Measurements from ENCODE around the gene AACS. TPM values are rescaled to one million over a fixed set of nuclear protein-coding genes. Genes with fewer than 3 reads are reported as not detected.
A peak's percentile ranks its signal among the peaks of the same experiment; 100 is the strongest.

AACS gene
- total RNA-seq, 4 donors from 2014 or later = 29.4 to 46.6 (median 37.1) TPM

DNA sequence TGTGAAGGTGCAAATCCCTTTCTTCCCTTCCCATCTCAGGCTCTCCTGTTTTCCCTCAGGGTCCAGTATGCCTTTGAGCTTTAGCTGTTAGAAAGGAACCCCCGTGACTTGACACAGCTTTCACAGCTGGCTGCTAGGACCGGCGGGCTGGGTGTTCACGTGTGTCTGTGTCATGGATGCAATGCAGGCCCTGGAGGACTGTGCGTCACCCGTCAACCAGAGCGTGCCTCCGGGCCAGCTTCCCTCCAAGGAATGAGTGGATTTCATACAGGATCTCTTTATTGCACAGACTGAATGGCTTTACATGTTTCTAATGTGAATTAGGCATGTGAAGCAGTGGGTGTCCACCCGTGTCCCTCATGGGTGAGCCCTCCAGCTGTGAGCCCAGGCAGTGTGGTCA is 77.4 kb downstream of the AACS start:
- no peak overlapping the region for H3K4me3 ChIP-seq
- H3K27ac ChIP-seq = no peak overlapping the region
- TF ChIP-seq, protein P1, sequence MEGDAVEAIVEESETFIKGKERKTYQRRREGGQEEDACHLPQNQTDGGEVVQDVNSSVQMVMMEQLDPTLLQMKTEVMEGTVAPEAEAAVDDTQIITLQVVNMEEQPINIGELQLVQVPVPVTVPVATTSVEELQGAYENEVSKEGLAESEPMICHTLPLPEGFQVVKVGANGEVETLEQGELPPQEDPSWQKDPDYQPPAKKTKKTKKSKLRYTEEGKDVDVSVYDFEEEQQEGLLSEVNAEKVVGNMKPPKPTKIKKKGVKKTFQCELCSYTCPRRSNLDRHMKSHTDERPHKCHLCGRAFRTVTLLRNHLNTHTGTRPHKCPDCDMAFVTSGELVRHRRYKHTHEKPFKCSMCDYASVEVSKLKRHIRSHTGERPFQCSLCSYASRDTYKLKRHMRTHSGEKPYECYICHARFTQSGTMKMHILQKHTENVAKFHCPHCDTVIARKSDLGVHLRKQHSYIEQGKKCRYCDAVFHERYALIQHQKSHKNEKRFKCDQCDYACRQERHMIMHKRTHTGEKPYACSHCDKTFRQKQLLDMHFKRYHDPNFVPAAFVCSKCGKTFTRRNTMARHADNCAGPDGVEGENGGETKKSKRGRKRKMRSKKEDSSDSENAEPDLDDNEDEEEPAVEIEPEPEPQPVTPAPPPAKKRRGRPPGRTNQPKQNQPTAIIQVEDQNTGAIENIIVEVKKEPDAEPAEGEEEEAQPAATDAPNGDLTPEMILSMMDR (IDR thresholded peaks at IDR 0.05) = no peak
- no peak for TF ChIP-seq POLR2A (IDR thresholded peaks at IDR 0.05)

DNA sequence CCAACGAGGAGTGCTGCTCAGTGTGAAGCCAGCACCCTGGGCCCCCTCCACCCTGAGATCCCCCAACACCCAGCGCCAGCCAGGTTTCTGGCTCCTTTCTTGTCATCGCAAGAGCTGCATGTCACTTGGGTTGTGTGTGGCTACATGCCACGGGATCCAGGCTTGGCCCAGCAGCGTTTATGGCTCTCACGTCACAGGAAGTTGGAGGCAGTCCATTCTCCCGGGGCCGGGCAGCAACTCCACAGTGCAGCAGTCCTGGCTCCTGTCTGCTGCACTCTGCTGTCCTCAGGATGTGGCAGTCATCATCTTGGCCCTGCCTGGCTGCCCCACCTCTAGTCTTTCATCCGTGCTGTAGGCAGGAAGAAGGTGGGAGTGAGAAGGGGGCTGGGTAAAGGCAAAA is 78.3 kb downstream of the AACS start:
- no peaks in the 10 kb centered on the region for H3K36me3 ChIP-seq
- H3K27ac ChIP-seq = no peak overlapping the region
- H3K27me3 ChIP-seq = no peaks in the 10 kb centered on the region
- no peak overlapping the region for H3K4me3 ChIP-seq
- TF ChIP-seq, protein P1 (IDR thresholded peaks at IDR 0.05) = no peak
- TF ChIP-seq POLR2A (IDR thresholded peaks at IDR 0.05) = no peak
- DNase-seq = no peak
- H3K4me1 ChIP-seq = no peaks in the 10 kb centered on the region
- no peaks in the 10 kb centered on the region for H3K9me3 ChIP-seq

More for the DNA sequence above, 77.4 kb downstream of the AACS start:
- Histone ChIP-seq H3K9me3 (no peaks in the 10 kb centered on the region), H3K36me3 (no peaks in the 10 kb centered on the region), H3K4me1 (no peaks in the 10 kb centered on the region), H3K27me3 (no peaks in the 10 kb centered on the region)
- DNase-seq = no peak

DNA sequence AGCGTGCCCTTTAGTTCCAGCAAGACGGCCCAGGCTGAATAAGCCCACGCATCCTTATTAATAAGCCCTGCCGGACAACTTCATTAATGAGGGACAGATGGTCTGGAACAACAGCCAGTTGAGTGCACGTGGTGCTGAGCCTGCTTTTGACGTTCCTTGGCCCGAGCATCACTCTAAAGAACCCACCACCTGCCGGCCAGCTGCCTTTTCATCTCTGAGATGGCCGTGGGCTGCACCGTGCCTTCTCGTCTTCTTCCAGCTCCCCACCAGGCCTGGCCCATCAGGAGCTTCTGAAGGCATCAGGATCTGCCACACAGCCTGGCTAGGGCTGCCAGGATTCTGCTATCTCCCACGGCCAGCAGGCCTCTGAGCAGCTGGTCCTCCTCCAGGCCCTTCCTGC is 80.0 kb downstream of the AACS start:
- Histone ChIP-seq H3K27ac (no peak overlapping the region), H3K4me3 (no peak overlapping the region), H3K27me3 (no peaks in the 10 kb centered on the region), H3K4me1 (no peaks in the 10 kb centered on the region), H3K36me3 (no peaks in the 10 kb centered on the region), H3K9me3 (no peaks in the 10 kb centered on the region)
- no peak for DNase-seq
- TF ChIP-seq, protein P1 (IDR thresholded peaks at IDR 0.05) = no peak
- no peak for TF ChIP-seq POLR2A (IDR thresholded peaks at IDR 0.05)

GRCh38 chr12:125148316-125148715 is 83.1 kb downstream of the AACS start:
- no peaks in the 10 kb centered on the region for H3K36me3 ChIP-seq
- no peak for DNase-seq
- TF ChIP-seq POLR2A (IDR thresholded peaks at IDR 0.05) = no peak
- TF ChIP-seq, protein P1 (IDR thresholded peaks at IDR 0.05) = no peak
- H3K27ac ChIP-seq = no peak overlapping the region
- no peaks in the 10 kb centered on the region for H3K27me3 ChIP-seq
- H3K4me3 ChIP-seq = no peak overlapping the region
- H3K9me3 ChIP-seq = no peaks in the 10 kb centered on the region
- no peaks in the 10 kb centered on the region for H3K4me1 ChIP-seq

- Histone ChIP-seq H3K27ac (no peak overlapping the region), H3K9me3 (no peaks in the 10 kb centered on the region), H3K4me1 (no peaks in the 10 kb centered on the region), H3K4me3 (no peak overlapping the region), H3K36me3 (no peaks in the 10 kb centered on the region), H3K27me3 (no peaks in the 10 kb centered on the region)
- TF ChIP-seq, protein P1 (IDR thresholded peaks at IDR 0.05) = no peak
- TF ChIP-seq POLR2A (IDR thresholded peaks at IDR 0.05) = no peak
- DNase-seq = peak in 2 of 3 donors; percentile 37 to 56
Observed at GRCh38 chr12:125149160-125150108, 84.2 kb downstream of the AACS start.
